ENCODE data around the gene PRKN.

The PRKN gene

GRCh38 chr6:162165479-162165878, 562.1 kb downstream of the PRKN start:
- Histone ChIP-seq H3K9ac (ENCODE audit: low read depth, low read length) (no peak overlapping the region), H3K4me3 (ENCODE audit: low read depth in 1 of 2, low read length in 2 of 2) (no peak overlapping the region), H3K79me2 (ENCODE audit: insufficient read depth, low read length) (no peaks in the 10 kb centered on the region), H3K4me1 (ENCODE audit: insufficient read depth, low read length) (no peaks in the 10 kb centered on the region), H4K20me1 (ENCODE audit: insufficient read depth, low read length) (no peaks in the 10 kb centered on the region), H2AFZ (ENCODE audit: low read depth, low read length) (no peak overlapping the region), H3K4me2 (ENCODE audit: insufficient read depth, low read length) (no peak overlapping the region), H3K9me3 (ENCODE audit: insufficient read depth, low read length, severe bottlenecking) (no peaks in the 10 kb centered on the region), H3K27ac (ENCODE audit: low read length) (no peak overlapping the region), H3K36me3 (ENCODE audit: insufficient read depth, low read length) (no peaks in the 10 kb centered on the region), H3K27me3 (ENCODE audit: insufficient read depth, low read length, poor library complexity) (no peaks in the 10 kb centered on the region)
- no peak for ATAC-seq (ENCODE audit: insufficient read depth, low read depth)
- TF ChIP-seq CTCF (IDR thresholded peaks at IDR 0.05; ENCODE audit: borderline replicate concordance, extremely low read depth, low read length, poor library complexity, severe bottlenecking) (no peak), EZH2 (IDR thresholded peaks at IDR 0.05; ENCODE audit: borderline replicate concordance, low read depth, low read length, severe bottlenecking) (no peak)
- DNase-seq: no peak

- Histone ChIP-seq H3K9ac (ENCODE audit: low read depth, low read length) (no peak overlapping the region), H3K27me3 (ENCODE audit: insufficient read depth, low read length, poor library complexity) (no peaks in the 10 kb centered on the region), H3K27ac (ENCODE audit: low read length) (no peak overlapping the region), H3K9me3 (ENCODE audit: insufficient read depth, low read length, severe bottlenecking) (no peaks in the 10 kb centered on the region), H3K79me2 (ENCODE audit: insufficient read depth, low read length) (no peaks in the 10 kb centered on the region), H2AFZ (ENCODE audit: low read depth, low read length) (no peak overlapping the region), H3K4me1 (ENCODE audit: insufficient read depth, low read length) (no peaks in the 10 kb centered on the region), H3K4me3 (ENCODE audit: low read depth in 1 of 2, low read length in 2 of 2) (no peak overlapping the region), H3K36me3 (ENCODE audit: insufficient read depth, low read length) (no peaks in the 10 kb centered on the region), H4K20me1 (ENCODE audit: insufficient read depth, low read length) (no peaks in the 10 kb centered on the region), H3K4me2 (ENCODE audit: insufficient read depth, low read length) (no peak overlapping the region)
- DNase-seq (no peak), ATAC-seq (ENCODE audit: insufficient read depth, low read depth) (no peak)
- TF ChIP-seq CTCF (IDR thresholded peaks at IDR 0.05; ENCODE audit: borderline replicate concordance, extremely low read depth, low read length, poor library complexity, severe bottlenecking): no peak
- TF ChIP-seq EZH2 (IDR thresholded peaks at IDR 0.05; ENCODE audit: borderline replicate concordance, low read depth, low read length, severe bottlenecking): no peak
Measured at GRCh38 chr6:162157167-162157870, 570.2 kb downstream of the PRKN start.

- Histone ChIP-seq H2AFZ (ENCODE audit: low read depth, low read length) (no peak overlapping the region), H3K79me2 (ENCODE audit: insufficient read depth, low read length) (no peaks in the 10 kb centered on the region), H4K20me1 (ENCODE audit: insufficient read depth, low read length) (no peaks in the 10 kb centered on the region), H3K36me3 (ENCODE audit: insufficient read depth, low read length) (no peaks in the 10 kb centered on the region), H3K4me3 (ENCODE audit: low read depth in 1 of 2, low read length in 2 of 2) (no peak overlapping the region), H3K4me2 (ENCODE audit: insufficient read depth, low read length) (no peak overlapping the region), H3K4me1 (ENCODE audit: insufficient read depth, low read length) (no peaks in the 10 kb centered on the region), H3K27me3 (ENCODE audit: insufficient read depth, low read length, poor library complexity) (no peaks in the 10 kb centered on the region), H3K27ac (ENCODE audit: low read length) (no peak overlapping the region), H3K9me3 (ENCODE audit: insufficient read depth, low read length, severe bottlenecking) (no peaks in the 10 kb centered on the region), H3K9ac (ENCODE audit: low read depth, low read length) (no peak overlapping the region)
- no peak for ATAC-seq (ENCODE audit: insufficient read depth, low read depth)
- DNase-seq: no peak
- TF ChIP-seq CTCF (IDR thresholded peaks at IDR 0.05; ENCODE audit: borderline replicate concordance, extremely low read depth, low read length, poor library complexity, severe bottlenecking) (no peak), EZH2 (IDR thresholded peaks at IDR 0.05; ENCODE audit: borderline replicate concordance, low read depth, low read length, severe bottlenecking) (no peak)
Measured at GRCh38 chr6:162156146-162156545, 571.4 kb downstream of the PRKN start.

Measured in DND-41 (cell line).